Measurements from ENCODE around the gene UNCX.
"Not testable (repeated sequence)": the region's sequence is repeated elsewhere in the genome, so short reads cannot be mapped to it uniquely, and the experiment has no call there.

DNA sequence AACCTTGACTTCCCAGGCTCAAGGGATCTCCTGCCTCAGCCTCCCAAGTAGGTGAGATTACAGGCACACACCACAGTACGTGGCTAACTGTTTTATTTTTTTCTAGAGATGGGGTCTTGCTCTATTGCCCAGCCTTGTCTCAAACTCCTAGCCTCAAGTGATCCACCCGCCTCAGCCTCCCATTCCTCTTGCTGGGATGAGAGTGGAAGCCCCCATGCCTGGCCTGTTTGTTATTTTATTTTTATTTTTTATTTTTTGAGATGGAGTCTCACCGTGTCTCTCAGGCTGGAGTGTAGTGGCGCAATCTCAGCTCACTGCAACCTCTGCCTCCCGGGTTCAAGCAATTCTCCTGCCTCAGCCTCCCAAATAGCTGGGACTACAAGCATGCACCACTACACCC is 20.6 kb upstream of the UNCX start:
- TF ChIP-seq POLR2A, POLR2AphosphoS5 (IDR thresholded peaks at IDR 0.05): not testable (repeated sequence)
- TF ChIP-seq, protein P1, sequence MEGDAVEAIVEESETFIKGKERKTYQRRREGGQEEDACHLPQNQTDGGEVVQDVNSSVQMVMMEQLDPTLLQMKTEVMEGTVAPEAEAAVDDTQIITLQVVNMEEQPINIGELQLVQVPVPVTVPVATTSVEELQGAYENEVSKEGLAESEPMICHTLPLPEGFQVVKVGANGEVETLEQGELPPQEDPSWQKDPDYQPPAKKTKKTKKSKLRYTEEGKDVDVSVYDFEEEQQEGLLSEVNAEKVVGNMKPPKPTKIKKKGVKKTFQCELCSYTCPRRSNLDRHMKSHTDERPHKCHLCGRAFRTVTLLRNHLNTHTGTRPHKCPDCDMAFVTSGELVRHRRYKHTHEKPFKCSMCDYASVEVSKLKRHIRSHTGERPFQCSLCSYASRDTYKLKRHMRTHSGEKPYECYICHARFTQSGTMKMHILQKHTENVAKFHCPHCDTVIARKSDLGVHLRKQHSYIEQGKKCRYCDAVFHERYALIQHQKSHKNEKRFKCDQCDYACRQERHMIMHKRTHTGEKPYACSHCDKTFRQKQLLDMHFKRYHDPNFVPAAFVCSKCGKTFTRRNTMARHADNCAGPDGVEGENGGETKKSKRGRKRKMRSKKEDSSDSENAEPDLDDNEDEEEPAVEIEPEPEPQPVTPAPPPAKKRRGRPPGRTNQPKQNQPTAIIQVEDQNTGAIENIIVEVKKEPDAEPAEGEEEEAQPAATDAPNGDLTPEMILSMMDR (IDR thresholded peaks at IDR 0.05) = not testable (repeated sequence)

All from breast epithelium (tissue), 3 donors.